H1 (cell line): ENCODE results near the gene RPS6KL1. TPM values are rescaled to one million over a fixed set of nuclear protein-coding genes. Genes with fewer than 3 reads are reported as not detected.
A peak's percentile ranks its signal among the peaks of the same experiment; 100 is the strongest.

Experiments used
- CTCF ChIA-PET: fragments of 300-600 bp; sonication (Branson Sonifier 250); formaldehyde crosslinking; loops from one replicate; lab custom pipeline; 2021; ENCODE audit not compliant: partially characterized antibody; lab: Charles Lee
- POLR2A ChIA-PET: fragments of 300-600 bp; sonication (Branson Sonifier 250); formaldehyde crosslinking; loops from one replicate; lab custom pipeline; 2021; ENCODE audit warnings: inconsistent platforms; ENCODE audit not compliant: partially characterized antibody; lab: Charles Lee
- DNase-seq, 2 experiments: peaks; one replicate each; pipeline versions ENCODE4 v3.0.0 to v3.0.0-alpha.2; 2010 to 2022; ENCODE audit warnings: low spot score in 2 of 2, low read depth in 1 of 2, mixed read lengths in 1 of 2
- FAIRE-seq: peaks from 2 replicates; lab custom pipeline; 2011; peaks lifted over from hg19 to GRCh38; lab: Jason Lieb, UNC
- H2AFZ ChIP-seq: 2 replicates; pipeline ENCODE4 v1.8.1; 2012; ENCODE audit warnings: low read length, inconsistent platforms
- H2AK5ac ChIP-seq: 2 replicates; pipeline ENCODE4 v1.6.1; 2013; ENCODE audit warnings: low read depth, low read length
- H2BK120ac ChIP-seq: replicated peaks from 2 replicates; pipeline ENCODE3; 2013; ENCODE audit warnings: low read depth, low read length, inconsistent platforms
- H2BK12ac ChIP-seq: 2 replicates; pipeline ENCODE4 v1.6.1; 2013; ENCODE audit warnings: low read depth, low read length
- H2BK15ac ChIP-seq: 2 replicates; pipeline ENCODE4 v1.6.1; 2013; ENCODE audit warnings: low read length
- H2BK20ac ChIP-seq: 2 replicates; pipeline ENCODE4 v1.6.1; 2013; ENCODE audit warnings: low read length
- H2BK5ac ChIP-seq: 2 replicates; pipeline ENCODE4 v1.6.1; 2013; ENCODE audit warnings: low read depth, low read length
- H3K14ac ChIP-seq: 2 replicates; pipeline ENCODE4 v1.6.1; 2013; ENCODE audit warnings: inconsistent platforms; ENCODE audit not compliant: insufficient read length
- H3K18ac ChIP-seq: 2 replicates; pipeline ENCODE4 v1.6.1; 2013; ENCODE audit warnings: low read length; ENCODE audit errors: extremely low read depth
- H3K23ac ChIP-seq: 2 replicates; pipeline ENCODE4 v1.6.1; 2013; ENCODE audit warnings: inconsistent platforms; ENCODE audit not compliant: insufficient read length
- H3K23me2 ChIP-seq: 2 replicates; pipeline ENCODE4 v1.6.1; 2013; ENCODE audit warnings: low read depth, low read length
- H3K27ac ChIP-seq: 2 replicates; pipeline ENCODE4 v1.6.1; 2011; ENCODE audit warnings: low read depth, low read length, inconsistent platforms
- H3K27me3 ChIP-seq, 4 experiments: replicated peaks in 1 of 4; 1 replicate in 1 of 4; 2 replicates in 3 of 4; pipeline versions ENCODE4 v1.6.1 to v1.8.1; 2011 to 2013; ENCODE audit warnings: low read length in 3 of 4, mild to moderate bottlenecking in 3 of 4, inconsistent platforms in 2 of 4, mixed read lengths in 2 of 4, moderate library complexity in 1 of 4; ENCODE audit not compliant: control insufficient read depth in 3 of 4, insufficient read depth in 3 of 4; ENCODE audit errors: extremely low read depth in 1 of 4
- H3K36me3 ChIP-seq, 4 experiments: 2 replicates each; pipeline versions ENCODE4 v1.6.1 to v1.8.1; 2011 to 2013; ENCODE audit warnings: mild to moderate bottlenecking in 4 of 4, low read length in 3 of 4, moderate library complexity in 2 of 4, control low read depth in 1 of 4, inconsistent platforms in 1 of 4; ENCODE audit not compliant: insufficient read depth in 4 of 4, control insufficient read depth in 2 of 4
- H3K4ac ChIP-seq: replicated peaks from 2 replicates; pipeline ENCODE3; 2013; ENCODE audit warnings: low read length, low read depth, mixed read lengths, inconsistent platforms; ENCODE audit not compliant: insufficient read length
- H3K4me1 ChIP-seq, 4 experiments: replicated peaks in 1 of 4; 1 replicate in 1 of 4; 2 replicates in 3 of 4; pipeline versions ENCODE4 v1.6.1 to v1.8.1; 2011 to 2013; ENCODE audit warnings: low read length in 3 of 4, inconsistent platforms in 2 of 4, mixed read lengths in 1 of 4; ENCODE audit not compliant: insufficient read depth in 4 of 4, control insufficient read depth in 3 of 4
- H3K4me2 ChIP-seq, 2 experiments: 2 replicates each; pipeline versions ENCODE4 v1.6.1 to v1.8.1; 2011 to 2013; ENCODE audit warnings: low read depth in 2 of 2, low read length in 2 of 2, control low read depth in 1 of 2, inconsistent platforms in 1 of 2, mild to moderate bottlenecking in 1 of 2; ENCODE audit not compliant: insufficient read depth in 1 of 2
- H3K4me3 ChIP-seq, 4 experiments: fragments of 200-600, 300-600 bp in 1 of 4; sonication (generic), shearing (Covaris generic), sonication (Bioruptor Twin) in 1 of 4; 2 replicates each; pipeline versions ENCODE4 v1.5.1 to v1.8.1; 2011 to 2016; ENCODE audit warnings: low read length in 4 of 4, low read depth in 3 of 4, control low read depth in 2 of 4, inconsistent platforms in 2 of 4, mild to moderate bottlenecking in 2 of 4, mixed read lengths in 1 of 4, moderate library complexity in 1 of 4; ENCODE audit not compliant: insufficient read depth in 2 of 4; ENCODE audit errors: extremely low read depth in 1 of 4
- H3K56ac ChIP-seq: replicated peaks from 2 replicates; pipeline ENCODE3; 2013; ENCODE audit warnings: low read depth, mild to moderate bottlenecking, mixed read lengths, low read length, inconsistent platforms; ENCODE audit not compliant: insufficient read length
- H3K79me1 ChIP-seq: 2 replicates; pipeline ENCODE4 v1.6.1; 2013; ENCODE audit warnings: low read depth, low read length, control low read depth
- H3K79me2 ChIP-seq, 2 experiments: 2 replicates each; pipeline versions ENCODE4 v1.6.1 to v1.8.1; 2012 to 2013; ENCODE audit warnings: low read length in 2 of 2, mild to moderate bottlenecking in 2 of 2, inconsistent platforms in 1 of 2; ENCODE audit not compliant: insufficient read depth in 2 of 2, control insufficient read depth in 1 of 2
- H3K9ac ChIP-seq, 4 experiments: replicated peaks in 1 of 4; 1 replicate in 1 of 4; 2 replicates in 3 of 4; pipeline versions ENCODE4 v1.6.1 to v1.8.1; 2011 to 2013; ENCODE audit warnings: low read depth in 3 of 4, low read length in 3 of 4, control low read depth in 2 of 4, mild to moderate bottlenecking in 2 of 4, moderate library complexity in 2 of 4, inconsistent platforms in 1 of 4; ENCODE audit errors: extremely low read depth in 1 of 4
- H3K9me3 ChIP-seq, 2 experiments: 2 replicates each; pipeline versions ENCODE4 v1.6.1 to v1.8.1; 2012 to 2013; ENCODE audit warnings: mild to moderate bottlenecking in 2 of 2, moderate library complexity in 2 of 2, control low read depth in 1 of 2, inconsistent platforms in 1 of 2, low read depth in 1 of 2, low read length in 1 of 2, mixed read lengths in 1 of 2; ENCODE audit not compliant: insufficient read depth in 2 of 2
- H4K20me1 ChIP-seq, 2 experiments: replicated peaks in 1 of 2; 2 replicates each; pipeline versions ENCODE3 to v1.8.1; 2011 to 2013; ENCODE audit warnings: inconsistent platforms in 2 of 2, low read length in 2 of 2, mild to moderate bottlenecking in 1 of 2; ENCODE audit not compliant: insufficient read depth in 2 of 2, control insufficient read depth in 1 of 2
- H4K5ac ChIP-seq: 2 replicates; pipeline ENCODE4 v1.6.1; 2013; ENCODE audit warnings: low read length, low read depth, mixed read lengths, inconsistent platforms; ENCODE audit not compliant: insufficient read length
- H4K8ac ChIP-seq: 2 replicates; pipeline ENCODE4 v1.8.0; 2013; ENCODE audit warnings: mild to moderate bottlenecking, moderate library complexity, low read length, inconsistent platforms; ENCODE audit not compliant: insufficient read depth; ENCODE audit errors: extremely low read depth
- H4K91ac ChIP-seq: replicated peaks from 2 replicates; pipeline ENCODE3; 2013; ENCODE audit warnings: low read length, mixed read lengths, inconsistent platforms; ENCODE audit not compliant: insufficient read length
- TAF1 ChIP-seq: IDR thresholded peaks from 2 replicates; pipeline ENCODE4 v1.6.1; 2011; ENCODE audit warnings: mild to moderate bottlenecking, low read depth, low read length
- WGBS, 2 experiments: shearing (Covaris generic) in 1 of 2; methylation state at CpG; one replicate each; pipeline versions ENCODE4 v1.1.6 to v1.1.7; 2013 to 2015; ENCODE audit warnings: low lambda C conversion rate in 2 of 2, mixed read lengths in 2 of 2, inconsistent platforms in 1 of 2, low coverage in 1 of 2, missing lambda C conversion rate in 1 of 2; ENCODE audit not compliant: insufficient replicate concordance in 2 of 2, insufficient coverage in 1 of 2, insufficient read length in 1 of 2; ENCODE audit errors: extremely low coverage in 1 of 2, missing lambda C conversion rate in 1 of 2; 5-methylcytosine and 5-hydroxymethylcytosine counted together
- polyA plus RNA-seq, 7 experiments: library from polyadenylated mRNA; depleted of rRNA in 3 of 7; stranded (reverse) in 5 of 7; unstranded in 2 of 7; fragments of >200 nt in 5 of 7; fragments of 200-250 nt in 2 of 7; gene quantifications; 1 replicate in 5 of 7; 2 replicates in 1 of 7; 4 replicates in 1 of 7; pipeline versions ENCODE4 v1.2.1 to v1.2.3, GENCODE V29; 2011 to 2013; ENCODE audit warnings: missing spikeins in 2 of 7, mixed read lengths in 2 of 7
- total RNA-seq: library from RNA; stranded (reverse); fragmentation: NEBNext Ultra II Directional; extraction: Animal tissue kit (Norgen Biotek cat#: 25700); gene quantifications from 2 replicates; pipeline ENCODE4 v1.2.1, GENCODE V29; 2021

The RPS6KL1 gene
- total and polyA plus RNA-seq, 2 of the 8 experiments (the other 6 are each of a cell fraction or from before 2014, with no cell fraction given), result 9.8 to 13.8 TPM

GRCh38 chr14:74948228-74949175, 25.4 kb upstream of the RPS6KL1 start:
- Histone ChIP-seq H2BK5ac (no peak overlapping the region), H3K56ac (no peak overlapping the region), H2BK120ac (no peak overlapping the region), H3K4me3 (no peak overlapping the region), H4K91ac (peak overlapping the region; percentile 44), H3K4me1 (peaks cover 0 to 10% (median 2%) of the 10 kb centered on the region in 4 experiments; a peak in 5 of 7 replicates), H4K5ac (no peak overlapping the region), H2AFZ (no peak overlapping the region), H3K27ac (no peak overlapping the region), H3K36me3 (no peaks in the 10 kb centered on the region), H2BK12ac (no peak overlapping the region), H3K14ac (no peak overlapping the region), H3K4ac (no peak overlapping the region), H3K4me2 (no peak overlapping the region), H3K27me3 (no peaks in the 10 kb centered on the region), H3K23me2 (no peaks in the 10 kb centered on the region), H3K9me3 (no peaks in the 10 kb centered on the region), H3K23ac (no peak overlapping the region), H3K79me1 (no peaks in the 10 kb centered on the region), H2BK20ac (no peak overlapping the region), H2BK15ac (no peak overlapping the region), H3K79me2 (no peaks in the 10 kb centered on the region), H3K18ac (no peak overlapping the region), H4K20me1 (no peaks in the 10 kb centered on the region), H4K8ac (peak overlapping the region; percentile 32; the same call in 1 of the 2 replicates), H3K9ac (no peak overlapping the region), H2AK5ac (no peak overlapping the region)
- POLR2A ChIA-PET, result interaction anchor here (0.6 to 1.6 kb wide), 5 partner anchors 10 to 57 kb away, joined by 3 to 4 read pairs (median 3); partner anchors contain the start of gene EIF2B2
- WGBS, 2 experiments, result 85% methylated on average over 20 of the region's 23 CpGs; no CpG with 5 or more reads in 1 of the 2 experiments
- no peak for DNase-seq
- no peak for TF ChIP-seq TAF1
- no peak for FAIRE-seq
- CTCF ChIA-PET, result interaction anchor here (0.5 to 11.9 kb wide), 16 partner anchors 10 to 1057 kb away, joined by 3 to 146 read pairs (median 6); partner anchors contain the start of gene EIF2B2
